ENCODE results near the gene ACTR3. TPM values are rescaled to one million over a fixed set of nuclear protein-coding genes. Genes with fewer than 3 reads are reported as not detected.

ACTR3 gene
- total and polyA plus RNA-seq, 4 donors = 35.5 to 260 (median 184) TPM

GRCh38 chr2:113872201-113872600 is 17.7 kb upstream of the ACTR3 start:
- no peak for TF ChIP-seq CTCF (IDR thresholded peaks at IDR 0.05; ENCODE audit: control extremely low read depth, extremely low read depth)

GRCh38 chr2:113873867-113874266 is 16.0 kb upstream of the ACTR3 start:
- Histone ChIP-seq H3K4me3 (no peak overlapping the region), H3K9me3 (ENCODE audit: control insufficient read depth in 4 of 4, insufficient read depth in 3 of 4, low read length in 3 of 4) (no peaks in the 10 kb centered on the region), H3K4me1 (ENCODE audit: control insufficient read depth in 5 of 5, insufficient read depth in 5 of 5, low read length in 5 of 5) (peaks cover 0 to 17% (median 7%) of the 10 kb centered on the region in 5 donors), H3K27me3 (ENCODE audit: control insufficient read depth in 3 of 3, insufficient read depth in 3 of 3, low read length in 2 of 3) (no peaks in the 10 kb centered on the region), H3K9ac (ENCODE audit: insufficient read depth in 1 of 2, low read length in 2 of 2) (no peak overlapping the region), H3K36me3 (ENCODE audit: control insufficient read depth in 4 of 4, insufficient read depth in 4 of 4, low read length in 4 of 4) (no peaks in the 10 kb centered on the region), H3K27ac (ENCODE audit: low read depth in 1 of 2, low read length in 1 of 2) (no peak overlapping the region)
- no peak for ATAC-seq (ENCODE audit: insufficient read depth, low FRiP score)
- DNase-seq = no peak
- TF ChIP-seq CTCF (IDR thresholded peaks at IDR 0.05; ENCODE audit: control extremely low read depth, extremely low read depth) = no peak
- 55 to 57% methylated on average over 3 of the region's 3 CpGs for WGBS, 2 donors

More at GRCh38 chr2:113872201-113872600, 17.7 kb upstream of the ACTR3 start:
- WGBS, 2 donors = 89 to 91% methylated on average over 4 of the region's 4 CpGs
- DNase-seq = no peak
- Histone ChIP-seq H3K9ac (ENCODE audit: insufficient read depth in 1 of 2, low read length in 2 of 2) (no peak overlapping the region), H3K27ac (ENCODE audit: low read depth in 1 of 2, low read length in 1 of 2) (no peak overlapping the region), H3K4me3 (no peak overlapping the region), H3K9me3 (ENCODE audit: control insufficient read depth in 4 of 4, insufficient read depth in 3 of 4, low read length in 3 of 4) (no peaks in the 10 kb centered on the region), H3K4me1 (ENCODE audit: control insufficient read depth in 5 of 5, insufficient read depth in 5 of 5, low read length in 5 of 5) (peaks cover 0 to 3% (median under 1%) of the 10 kb centered on the region in 5 donors), H3K36me3 (ENCODE audit: control insufficient read depth in 4 of 4, insufficient read depth in 4 of 4, low read length in 4 of 4) (no peaks in the 10 kb centered on the region), H3K27me3 (ENCODE audit: control insufficient read depth in 3 of 3, insufficient read depth in 3 of 3, low read length in 2 of 3) (no peaks in the 10 kb centered on the region)
- ATAC-seq (ENCODE audit: insufficient read depth, low FRiP score) = no peak

- Histone ChIP-seq H3K27ac (ENCODE audit: low read depth in 1 of 2, low read length in 1 of 2) (no peak overlapping the region), H3K9me3 (ENCODE audit: control insufficient read depth in 4 of 4, insufficient read depth in 3 of 4, low read length in 3 of 4) (no peaks in the 10 kb centered on the region), H3K27me3 (ENCODE audit: control insufficient read depth in 3 of 3, insufficient read depth in 3 of 3, low read length in 2 of 3) (no peaks in the 10 kb centered on the region), H3K4me3 (no peak overlapping the region), H3K9ac (ENCODE audit: insufficient read depth in 1 of 2, low read length in 2 of 2) (no peak overlapping the region), H3K4me1 (ENCODE audit: control insufficient read depth in 5 of 5, insufficient read depth in 5 of 5, low read length in 5 of 5) (peaks cover 0 to 19% (median 7%) of the 10 kb centered on the region in 5 donors), H3K36me3 (ENCODE audit: control insufficient read depth in 4 of 4, insufficient read depth in 4 of 4, low read length in 4 of 4) (no peaks in the 10 kb centered on the region)
- no peak for TF ChIP-seq CTCF (IDR thresholded peaks at IDR 0.05; ENCODE audit: control extremely low read depth, extremely low read depth)
- ATAC-seq (ENCODE audit: insufficient read depth, low FRiP score) (no peak), DNase-seq (no peak)
- WGBS, 2 donors = 48 to 64% methylated on average over 2 of the region's 2 CpGs
Measured at GRCh38 chr2:113875135-113875534, 14.8 kb upstream of the ACTR3 start.

Data from lung (tissue), 12 donors.